HG03558 (cell line): ENCODE results near the gene RENBP.

Experiments
- ATAC-seq: cut with Tn5 transposase; IDR thresholded peaks from one replicate; pipeline ENCODE4 v1.9.1; 2021; ENCODE audit warnings: moderate number of reproducible peaks; ENCODE audit not compliant: unreplicated experiment; ENCODE audit errors: extremely low read depth

RENBP gene

DNA sequence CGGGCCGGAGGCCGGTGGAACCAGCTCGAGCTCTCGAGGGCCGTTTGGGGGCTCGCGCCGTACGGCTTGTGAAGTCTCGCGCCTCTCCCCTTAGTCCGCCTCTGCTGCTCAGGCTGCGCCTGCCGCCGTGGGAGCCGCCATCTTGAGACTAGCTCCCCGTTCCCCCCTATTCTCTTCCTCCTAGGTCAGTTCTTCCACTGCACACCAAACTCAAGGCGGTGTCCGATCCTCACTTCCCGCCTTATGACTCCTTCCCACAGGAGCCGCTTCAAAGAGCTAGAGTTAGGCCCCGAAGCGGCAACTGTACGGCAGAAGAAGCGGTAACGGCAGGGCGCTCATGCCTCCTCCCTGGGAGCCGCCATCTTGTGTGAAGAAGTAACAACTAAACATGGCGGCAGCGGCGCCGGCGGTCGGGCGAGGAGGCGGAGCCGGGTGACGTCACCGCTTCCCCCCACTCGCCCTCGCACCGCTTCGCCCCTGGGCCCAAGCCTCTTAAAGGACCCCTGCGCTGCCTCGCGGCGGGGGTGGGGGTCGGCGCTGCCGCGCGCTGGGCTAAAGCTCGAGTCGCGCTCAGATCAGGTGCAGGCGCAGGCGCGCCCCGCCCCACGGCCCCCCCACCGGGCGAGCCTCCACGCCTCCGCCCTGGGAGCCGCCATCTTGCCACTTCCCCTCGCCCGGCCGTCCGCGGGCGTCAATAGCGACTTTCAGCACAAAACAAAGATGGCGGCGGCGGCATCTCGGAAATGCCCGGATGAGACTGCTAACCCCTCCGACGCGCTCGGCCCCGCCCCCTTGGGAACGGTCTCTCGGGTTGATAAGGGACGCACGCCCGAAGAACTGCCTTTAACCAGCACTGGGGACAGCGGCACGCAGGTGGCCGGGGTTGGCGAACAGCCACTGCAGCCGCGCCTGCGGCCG, 27.3 kb upstream of the RENBP start, which contains the start of gene HCFC1:
Gene HCFC1, minus strand, starts transcription at position 369 of the 918 bp plus-strand sequence. CDS start 978 bp downstream, outside the sequence.
- peak; percentile 14 for ATAC-seq

GRCh38 chrX:153971124-153971449, 26.6 kb upstream of the RENBP start:
- ATAC-seq: no peak

GRCh38 chrX:153970357-153971123, 26.1 kb upstream of the RENBP start:
- no peak for ATAC-seq

DNA sequence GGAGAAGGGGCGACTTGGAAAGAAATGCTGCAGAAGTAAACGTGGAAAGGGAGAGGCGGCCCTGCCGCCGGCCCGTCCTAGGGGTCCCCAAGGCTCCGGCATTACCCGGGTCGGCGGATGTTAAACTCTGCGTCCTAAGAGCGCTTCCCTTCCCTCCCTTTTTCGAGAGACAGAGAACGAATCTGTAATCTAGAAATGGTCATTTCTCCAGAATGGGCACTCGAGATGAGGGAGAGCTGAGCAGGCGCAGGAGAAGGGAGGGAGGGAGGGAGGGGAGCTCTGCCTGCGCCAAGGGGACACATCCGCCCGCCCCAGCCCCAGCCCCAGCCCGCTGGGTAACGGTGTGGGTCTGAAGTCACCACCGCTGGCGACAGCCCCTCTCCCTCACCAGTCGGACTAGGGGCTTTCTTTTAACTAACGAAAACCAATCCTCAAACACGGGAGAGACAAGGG, 25.5 kb upstream of the RENBP start:
- no peak for ATAC-seq

GRCh38 chrX:153969125-153969903, 24.9 kb upstream of the RENBP start:
- ATAC-seq: no peak

- ATAC-seq: no peak
Measured at GRCh38 chrX:153968754-153969124, 24.3 kb upstream of the RENBP start.

DNA sequence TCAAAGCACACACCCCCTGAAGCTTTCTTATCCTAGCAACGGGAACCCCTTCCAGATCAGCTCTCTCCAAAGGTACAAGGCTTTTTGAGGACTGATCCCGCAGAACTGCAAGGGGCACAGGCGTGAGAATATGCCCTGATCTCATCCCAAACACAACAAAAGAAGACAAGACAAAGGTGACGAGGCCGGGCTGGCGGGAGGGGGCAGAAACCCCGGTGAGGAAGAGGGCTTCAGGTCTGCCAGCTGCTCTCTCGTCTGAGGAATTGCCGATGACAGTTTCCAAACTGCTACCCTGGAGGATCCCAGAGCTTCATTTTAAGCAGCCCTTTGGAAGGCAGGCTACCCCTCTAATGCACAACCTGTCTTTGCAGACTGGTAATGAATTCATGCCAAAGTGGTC, 23.8 kb upstream of the RENBP start:
- no peak for ATAC-seq

DNA sequence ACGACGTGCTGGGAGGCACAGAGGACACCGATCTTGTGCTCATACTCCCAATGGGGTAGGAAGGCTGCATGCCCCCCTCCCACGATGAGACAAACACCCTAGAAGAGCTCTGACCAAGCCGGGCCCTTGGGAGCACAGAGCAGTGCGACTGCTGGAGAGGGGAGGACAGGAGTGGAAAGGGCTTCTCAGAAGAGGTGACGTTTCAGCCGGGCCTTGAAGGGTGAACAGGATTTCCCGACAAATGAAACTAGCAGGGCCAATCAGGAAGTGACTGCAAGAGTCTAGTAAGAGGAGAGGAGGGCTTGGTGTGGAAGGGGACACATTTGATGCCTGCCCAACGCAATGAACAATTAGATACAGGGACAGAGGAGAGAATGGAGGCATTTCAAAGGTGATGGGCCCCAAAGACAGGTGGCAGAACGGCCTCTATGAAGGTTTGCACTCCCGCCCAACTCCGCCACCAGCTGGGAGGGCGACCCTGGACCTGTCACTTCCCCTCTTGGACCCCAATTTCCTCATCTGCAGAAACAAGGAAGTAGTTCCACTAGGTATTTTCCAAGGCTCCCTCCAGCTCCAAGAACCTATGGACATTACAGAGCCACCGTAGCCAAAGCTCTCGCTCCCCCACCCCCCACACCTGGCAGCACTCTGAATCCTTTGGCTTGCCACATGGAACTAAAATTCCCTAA, 23.2 kb upstream of the RENBP start:
- ATAC-seq: no peak

GRCh38 chrX:153966841-153967535, 22.5 kb upstream of the RENBP start:
- ATAC-seq: no peak

GRCh38 chrX:153966283-153966688, 21.8 kb upstream of the RENBP start:
- ATAC-seq: no peak

DNA sequence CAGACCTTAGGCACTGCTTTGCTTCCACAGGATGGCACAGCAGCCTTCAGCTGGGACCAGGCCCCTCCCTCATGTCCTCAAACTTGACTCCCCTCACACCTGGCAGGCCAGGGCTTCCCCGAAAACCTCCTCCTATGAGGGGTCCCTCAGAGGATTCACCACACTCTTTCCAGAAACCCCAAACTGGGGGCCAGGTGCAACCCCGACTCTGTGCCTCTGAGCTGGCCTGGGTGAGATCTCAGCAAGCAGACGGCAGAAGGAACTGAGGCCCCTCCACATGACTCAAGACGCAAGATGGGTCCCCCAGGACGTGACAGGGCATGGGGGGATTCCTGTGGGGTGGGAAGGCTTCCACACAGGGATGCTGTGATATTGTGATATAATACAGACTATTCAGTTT, 21.0 kb upstream of the RENBP start:
- no peak for ATAC-seq

DNA sequence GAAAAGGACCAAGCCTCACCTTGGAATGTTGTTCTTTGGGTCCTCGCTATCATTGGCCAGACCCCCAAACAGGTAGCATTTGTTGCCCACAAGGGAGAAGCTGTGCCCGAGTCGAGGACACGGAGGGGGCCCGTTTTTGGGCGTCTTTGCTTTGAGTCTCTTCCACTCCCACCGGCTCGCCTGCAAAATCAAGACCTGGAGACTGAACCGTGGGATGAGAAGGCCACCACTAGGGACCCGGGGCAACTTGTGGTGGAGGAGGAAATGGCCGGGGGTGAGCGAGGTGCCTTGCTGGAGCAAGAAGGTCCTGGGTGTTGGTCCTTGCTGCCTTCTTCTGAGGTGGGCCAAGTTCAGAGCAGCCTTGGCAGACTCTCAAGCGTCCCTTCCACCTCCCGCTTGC, 19.7 kb upstream of the RENBP start:
- ATAC-seq: no peak

DNA sequence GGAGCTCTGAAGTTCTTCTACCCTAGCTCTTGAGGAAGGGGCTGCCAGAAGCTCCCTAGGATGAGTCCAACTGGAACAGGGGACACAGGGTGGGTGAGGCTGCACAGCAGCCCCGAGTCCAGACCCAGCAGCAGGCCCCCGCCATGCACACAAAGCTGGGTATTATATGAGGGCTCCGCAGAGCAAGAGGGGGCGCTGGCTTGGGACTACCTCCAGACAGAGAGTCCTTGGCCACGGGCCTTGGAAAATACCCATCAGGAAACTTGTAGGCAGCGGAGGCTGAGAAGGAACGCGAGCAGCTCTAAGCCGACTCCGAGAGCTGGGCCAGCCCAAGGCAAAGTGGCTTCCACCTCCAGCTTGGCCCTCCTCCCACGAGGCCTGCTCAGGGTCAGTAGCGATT, 19.1 kb upstream of the RENBP start:
- ATAC-seq: no peak

DNA sequence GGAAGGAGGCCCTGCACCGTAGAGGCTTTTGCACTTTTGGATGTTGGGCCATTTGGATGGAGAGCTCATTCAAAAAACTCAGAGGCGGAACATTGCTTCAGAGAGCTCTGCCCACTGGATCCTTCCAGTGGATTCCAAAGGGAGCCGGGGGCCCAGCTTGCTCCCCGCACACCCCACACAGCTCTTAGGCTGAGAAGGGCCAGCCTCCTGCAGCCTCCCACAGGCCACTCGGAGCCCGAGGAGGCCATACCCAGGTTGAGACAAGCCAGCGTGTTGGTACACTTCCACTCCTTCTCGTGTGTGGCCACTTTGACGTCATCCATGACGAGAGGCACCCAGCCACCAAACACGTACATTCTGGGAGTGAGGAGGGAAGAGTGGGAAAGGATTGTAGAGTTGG, 16.8 kb upstream of the RENBP start:
- ATAC-seq: no peak

DNA sequence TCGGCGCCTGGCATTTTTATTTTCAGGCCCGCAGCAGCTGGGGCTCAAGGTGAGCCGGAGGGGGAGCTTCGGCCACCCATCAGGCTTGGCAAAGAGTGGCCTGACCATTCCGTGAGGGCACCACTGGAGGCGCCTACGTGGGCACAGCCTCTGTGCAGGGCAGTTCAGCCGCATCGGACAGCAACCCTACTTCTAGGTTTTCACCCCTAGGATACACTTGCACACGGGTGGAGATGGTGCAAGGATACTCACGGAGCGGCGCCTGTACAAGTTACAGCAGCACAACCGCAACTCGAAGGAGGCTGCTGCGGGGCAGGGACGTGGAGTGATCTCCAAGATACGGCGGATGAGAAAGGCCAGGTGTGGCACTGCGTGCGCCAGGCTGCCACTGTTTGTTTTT, 16.3 kb upstream of the RENBP start:
- ATAC-seq: no peak

DNA sequence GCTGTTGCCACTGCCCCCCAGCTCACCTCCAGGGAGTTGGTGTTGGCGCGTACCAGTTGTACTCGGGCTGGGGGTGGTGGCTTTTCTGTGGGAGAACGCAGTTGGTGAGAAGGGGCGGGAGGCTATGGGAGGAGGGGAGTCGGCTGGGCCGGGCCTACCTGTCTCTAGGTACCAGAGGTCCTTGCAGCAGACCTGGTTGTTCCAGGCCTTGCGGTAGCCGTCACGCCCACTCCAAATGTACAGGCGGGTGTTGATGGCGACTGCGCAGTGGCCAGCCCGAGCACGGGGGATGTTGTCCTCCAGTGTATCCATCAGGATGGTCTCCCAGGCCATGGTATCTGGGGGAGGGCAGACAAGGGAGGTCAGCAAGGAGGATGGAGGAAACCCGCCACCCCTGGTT, 15.6 kb upstream of the RENBP start:
- ATAC-seq: no peak

DNA sequence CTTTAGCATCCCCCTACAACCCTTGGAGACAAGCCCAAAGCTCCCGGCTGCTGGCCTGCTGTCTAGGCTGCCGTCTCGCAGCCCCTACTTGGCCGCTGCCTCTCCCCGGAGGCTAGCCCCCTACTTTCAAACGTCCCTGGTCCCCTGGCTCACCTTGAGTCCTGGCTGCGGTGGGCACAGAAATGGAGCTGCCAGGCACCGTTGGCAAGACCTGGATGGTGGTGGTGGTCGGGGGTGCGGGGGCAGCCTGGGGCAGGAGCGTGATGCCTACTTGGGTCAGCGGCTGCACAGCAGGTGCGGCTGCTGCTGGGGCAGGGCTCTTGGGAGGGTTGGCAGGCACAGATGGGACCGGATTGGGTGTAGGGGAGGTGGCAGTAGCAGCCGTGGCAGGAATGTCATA, 15.2 kb upstream of the RENBP start:
- ATAC-seq: no peak

- no peak for ATAC-seq
Measured at GRCh38 chrX:153958605-153959004, 14.2 kb upstream of the RENBP start.

DNA sequence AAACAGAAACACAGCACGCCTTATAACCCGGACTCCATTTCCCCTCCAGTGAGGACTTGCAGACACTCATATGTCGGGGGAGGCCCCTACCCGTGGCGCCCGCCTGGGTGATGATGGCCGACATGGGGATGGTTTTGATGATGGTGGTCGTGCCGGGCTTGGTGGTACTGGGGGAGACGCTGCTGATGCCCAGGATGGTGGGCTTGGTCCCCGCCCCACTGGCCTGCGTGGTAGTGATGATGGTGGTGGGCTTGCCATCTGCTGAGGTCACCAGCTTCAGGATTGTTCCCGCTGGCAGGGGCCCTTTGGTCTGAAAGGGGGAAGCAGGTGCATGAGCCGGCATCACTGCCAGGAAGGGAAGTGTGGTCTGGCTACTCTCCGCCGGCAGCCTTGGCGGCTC, 12.8 kb upstream of the RENBP start:
- no peak for ATAC-seq
